HG03520 (cell line): ENCODE measurements around the gene KLK7.

Experiments
- ATAC-seq: cut with Tn5 transposase; IDR thresholded peaks from one replicate; pipeline ENCODE4 v1.9.1; 2021; ENCODE audit warnings: mild to moderate bottlenecking, moderate library complexity; ENCODE audit not compliant: unreplicated experiment

KLK7 gene

DNA sequence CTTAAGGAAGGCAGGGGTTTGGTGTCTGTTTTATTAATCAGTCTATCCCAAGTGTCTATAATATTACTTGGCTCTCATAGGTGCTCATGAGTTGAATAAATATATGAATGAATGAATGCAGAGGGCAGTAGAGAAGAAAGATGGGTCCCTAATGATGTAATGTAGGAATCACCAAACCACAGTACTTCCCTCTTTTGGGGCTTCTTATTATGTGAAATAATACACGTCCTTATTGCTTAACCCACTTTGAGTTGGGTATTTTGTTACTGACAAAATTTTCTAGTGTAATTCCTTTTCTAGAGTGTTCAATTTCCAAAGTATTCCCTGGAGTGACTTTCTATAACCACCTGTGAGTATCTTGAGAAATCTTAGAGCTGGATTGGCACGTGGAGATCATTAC is 44.1 kb downstream of the KLK7 start:
- no peak for ATAC-seq

DNA sequence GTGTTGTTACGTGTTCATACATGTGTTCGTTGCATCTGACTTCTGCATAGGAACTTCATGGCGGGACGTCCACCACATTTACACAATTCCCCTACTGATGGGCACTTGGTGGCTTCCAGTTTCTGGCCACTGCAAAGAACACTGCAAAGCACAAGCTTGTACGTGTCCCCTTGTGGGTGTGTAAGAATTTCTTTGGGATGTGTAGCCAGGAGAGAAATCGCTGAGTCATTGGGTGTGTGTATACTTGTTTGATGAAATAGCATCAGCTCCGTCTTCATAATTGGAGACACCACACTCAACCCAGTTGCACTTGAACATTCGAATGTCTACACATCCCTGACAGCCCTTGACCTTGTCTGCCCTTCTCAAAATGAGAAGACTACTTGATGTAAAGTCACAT is 50.1 kb downstream of the KLK7 start:
- no peak for ATAC-seq

DNA sequence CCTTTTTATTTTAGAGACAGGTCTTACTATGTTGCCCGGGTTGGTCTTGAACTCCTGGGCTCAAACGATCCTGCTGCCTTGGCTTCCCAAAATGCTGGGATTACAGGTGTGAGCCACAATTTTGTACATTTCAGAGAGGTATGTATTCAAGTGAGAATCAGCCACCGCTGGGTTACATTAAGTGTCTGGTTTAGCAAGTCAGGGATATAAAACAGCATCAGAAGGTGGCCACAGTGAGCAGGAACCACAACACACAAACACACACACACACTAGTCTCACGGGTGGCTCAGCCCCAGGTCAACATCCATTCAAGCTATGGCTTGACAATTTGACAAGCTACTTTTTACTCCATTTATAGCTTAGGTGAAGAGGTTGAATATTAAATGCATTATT is 51.0 kb downstream of the KLK7 start:
- no peak for ATAC-seq

DNA sequence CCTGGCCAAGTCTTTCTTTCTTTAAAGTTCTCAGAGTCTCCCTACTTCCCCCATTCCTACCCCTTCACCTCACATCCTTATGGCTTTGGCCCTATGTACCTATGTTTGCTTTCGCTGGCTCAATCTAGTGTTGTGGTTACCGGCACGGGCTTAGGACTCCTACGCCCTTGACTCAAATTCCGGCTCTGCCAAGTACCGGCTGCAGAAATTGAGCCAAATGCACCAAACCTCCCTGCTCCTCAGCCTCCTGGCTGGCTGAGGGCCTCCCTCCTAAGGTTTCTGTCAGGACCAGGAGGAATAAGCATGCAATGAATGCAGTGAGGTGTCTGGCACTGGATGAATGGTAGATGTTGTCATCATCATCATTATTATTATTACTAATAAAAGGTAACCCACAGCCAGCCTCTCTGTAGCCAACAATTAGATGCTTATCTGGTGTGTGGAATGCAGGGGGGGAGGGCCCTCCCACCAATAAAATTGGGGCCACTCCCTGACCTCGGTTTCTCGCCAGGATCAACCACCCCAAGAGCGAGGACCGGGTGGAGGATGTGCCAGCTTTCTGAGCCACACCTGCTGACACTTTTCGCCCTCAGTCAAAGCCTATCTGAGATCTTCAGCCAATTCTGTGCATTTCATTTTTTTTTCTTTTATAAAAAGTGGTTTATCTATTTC is 51.6 kb downstream of the KLK7 start:
- ATAC-seq, result no peak

DNA sequence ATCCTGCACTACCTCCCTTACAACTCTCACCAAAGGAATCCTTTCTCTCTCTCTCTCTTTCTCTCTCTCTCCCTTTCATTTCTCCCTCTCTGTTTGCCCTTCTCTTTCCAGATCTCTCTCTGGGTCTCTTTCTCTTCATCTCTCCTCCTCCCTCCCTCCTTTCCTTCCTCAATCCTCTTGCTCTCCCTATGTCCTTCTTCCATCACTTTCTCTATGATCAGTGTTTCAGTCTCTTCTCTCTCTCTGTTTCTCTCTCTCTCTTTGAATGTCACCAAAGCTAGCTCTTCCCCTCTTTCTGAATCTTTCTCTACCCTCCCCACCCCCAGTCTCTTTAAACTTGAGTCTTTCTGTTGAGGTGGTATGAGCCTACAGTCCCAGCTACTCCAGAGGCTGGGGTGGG is 52.7 kb downstream of the KLK7 start:
- no peak for ATAC-seq

DNA sequence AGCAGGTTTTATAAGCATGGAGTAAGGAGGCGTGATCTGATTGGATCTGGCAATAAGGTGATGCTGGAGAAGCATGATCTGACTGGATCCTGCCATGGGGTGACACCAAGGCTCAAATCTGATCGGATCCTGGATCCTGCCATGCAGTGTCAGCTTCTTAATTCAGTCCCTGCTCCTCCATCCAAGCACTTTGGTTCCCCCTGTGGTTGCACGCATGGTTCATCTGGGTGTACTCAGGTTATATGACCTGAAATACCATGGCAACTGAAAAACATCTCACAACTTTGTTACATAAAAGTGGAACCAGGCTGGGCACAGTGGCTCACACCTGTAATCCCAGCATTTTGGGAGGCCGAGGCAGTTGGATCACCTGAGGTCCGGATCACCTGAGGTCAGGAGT is 54.9 kb downstream of the KLK7 start:
- no peak for ATAC-seq
